Spleen (tissue), 11 donors: Measurements from ENCODE around the gene DAB1. TPM values are rescaled to one million over a fixed set of nuclear protein-coding genes. Genes with fewer than 3 reads are reported as not detected.

Experiments
- DNase-seq: peaks from one replicate; pipeline ENCODE4 v3.0.0-alpha.2; 2020
- H3K27ac ChIP-seq, 8 donors: fragments of 200-600 bp; sonication (generic) in 7 of 8; 1 replicate in 4 of 8; 2 replicates in 4 of 8; pipeline versions ENCODE4 v1.5.0 to v1.8.0; 2016 to 2021; ENCODE audit warnings: inconsistent platforms in 4 of 8, mild to moderate bottlenecking in 4 of 8, moderate library complexity in 1 of 8
- H3K27me3 ChIP-seq, 7 donors: fragments of 200-600 bp; sonication (generic) in 6 of 7; replicated peaks in 1 of 7; 1 replicate in 4 of 7; 2 replicates in 3 of 7; pipeline versions ENCODE4 v1.5.0 to v1.8.0; 2016 to 2021; ENCODE audit warnings: inconsistent platforms in 3 of 7, mild to moderate bottlenecking in 1 of 7
- H3K36me3 ChIP-seq, 6 donors: fragments of 200-600 bp; sonication (generic) in 5 of 6; 1 replicate in 4 of 6; 2 replicates in 2 of 6; pipeline versions ENCODE4 v1.5.0 to v1.8.0; 2016 to 2021; ENCODE audit warnings: inconsistent platforms in 2 of 6
- H3K4me1 ChIP-seq, 6 donors: fragments of 200-600 bp; sonication (generic) in 5 of 6; 1 replicate in 3 of 6; 2 replicates in 3 of 6; pipeline versions ENCODE4 v1.5.0 to v1.8.0; 2016 to 2021; ENCODE audit warnings: inconsistent platforms in 3 of 6
- H3K4me3 ChIP-seq, 8 donors: fragments of 200-600 bp; sonication (generic) in 7 of 8; 1 replicate in 4 of 8; 2 replicates in 4 of 8; pipeline versions ENCODE4 v1.5.0 to v1.8.0; 2016 to 2021; ENCODE audit warnings: inconsistent platforms in 4 of 8, mild to moderate bottlenecking in 4 of 8, moderate library complexity in 2 of 8
- H3K9me3 ChIP-seq, 8 donors: fragments of 200-600 bp; sonication (generic) in 7 of 8; 1 replicate in 4 of 8; 2 replicates in 4 of 8; pipeline versions ENCODE4 v1.5.0 to v1.8.0; 2016 to 2021; ENCODE audit warnings: inconsistent platforms in 4 of 8
- CTCF ChIP-seq, 11 experiments: fragments of 200-600 bp in 7 of 11; fragments of 450-650 bp in 4 of 11; sonication (generic) in 4 of 11; IDR thresholded peaks in 8 of 11; conservative IDR thresholded peaks in 3 of 11; 1 replicate in 7 of 11; 2 replicates in 4 of 11; pipeline versions ENCODE4 v1.4.0 to v1.8.0; 2016 to 2021; ENCODE audit warnings: antibody characterized with exemption in 11 of 11, inconsistent platforms in 4 of 11, mild to moderate bottlenecking in 1 of 11
- POLR2A ChIP-seq, 3 donors: fragments of 450-650 bp; IDR thresholded peaks; one replicate each; pipeline ENCODE4 v1.5.1; 2017; ENCODE audit warnings: antibody characterized with exemption in 3 of 3, mild to moderate bottlenecking in 1 of 3
- POLR2AphosphoS5 ChIP-seq, 3 donors: sonication (generic); formaldehyde crosslinking; IDR thresholded peaks; one replicate each; pipeline ENCODE4 v1.5.1; 2017; ENCODE audit warnings: antibody characterized with exemption in 3 of 3
- WGBS, 5 donors: extraction: QIAGEN DNeasy Blood & Tissue Kit in 3 of 5; methylation state at CpG; one replicate each; pipeline versions ENCODE4 v1.1.5 to v1.1.7; 2013 to 2018; 5-methylcytosine and 5-hydroxymethylcytosine counted together
- intact Hi-C: fragments of 100-400 bp; cut with DNase I; formaldehyde crosslinking; loops from one replicate; pipeline ENCODE4 v1.15.0; 2023; ENCODE audit warnings: low total_unique reads
- polyA plus RNA-seq, 3 donors: library from polyadenylated mRNA; stranded (reverse); fragments of 200-250 nt; gene quantifications; one replicate each; pipeline ENCODE4 v1.2.1, GENCODE V29; 2013
- total RNA-seq, 7 donors: library from RNA; depleted of rRNA in 3 of 7; stranded (reverse); fragments of >200 nt in 3 of 7; fragmentation: NEBNext Ultra II Directional in 4 of 7; extraction: Animal tissue kit (Norgen Biotek cat#: 25700) in 4 of 7; gene quantifications; one replicate each; pipeline versions ENCODE4 v1.1.0 to v1.2.1, GENCODE V29; 2016 to 2021
- donor health status: healthy with polysubstance abuse.
- donor health status: DM: no; HTN: no; CAD: no; lungs with moderate emphysema.
- donor health status: DM: no; HTN: no; CAD: no.
- donor health status: Bipolar disorder and iron deficiency.
- donor health status: healthy.
- donor health status: DM: no; HTN: no; CAD: no.
- donor health status: DM: yes; HTN: yes; CAD: no.

DAB1 gene
- total and polyA plus RNA-seq, 10 donors, result 0.03 to 0.70 (median 0.26) TPM; not detected in 1

GRCh38 chr1:57127976-57128375 is 295.9 kb downstream of the DAB1 start:
- H3K36me3 ChIP-seq, result no peaks in the 10 kb centered on the region
- 92 to 96% (median 94%) methylated on average over 6 of the region's 6 CpGs for WGBS, 5 donors
- no peaks in the 10 kb centered on the region for H3K27me3 ChIP-seq
- TF ChIP-seq CTCF (IDR thresholded peaks at IDR 0.05 in 8 of 11, conservative IDR thresholded peaks at IDR 0.05 in 3 of 11), result no peak
- no peak for TF ChIP-seq POLR2A (IDR thresholded peaks at IDR 0.05)
- TF ChIP-seq POLR2AphosphoS5 (IDR thresholded peaks at IDR 0.05), result no peak
- H3K9me3 ChIP-seq, result no peaks in the 10 kb centered on the region
- DNase-seq, result no peak
- H3K4me3 ChIP-seq, result no peak overlapping the region
- intact Hi-C loops, result no loop called here
- H3K27ac ChIP-seq, result no peak overlapping the region
- no peaks in the 10 kb centered on the region for H3K4me1 ChIP-seq

- DNase-seq, result no peak
- Histone ChIP-seq H3K4me1 (no peaks in the 10 kb centered on the region), H3K9me3 (no peaks in the 10 kb centered on the region), H3K36me3 (no peaks in the 10 kb centered on the region), H3K27ac (no peak overlapping the region), H3K4me3 (no peak overlapping the region), H3K27me3 (no peaks in the 10 kb centered on the region)
- 72 to 84% (median 83%) methylated on average over 5 of the region's 5 CpGs for WGBS, 5 donors
- TF ChIP-seq CTCF (IDR thresholded peaks at IDR 0.05 in 8 of 11, conservative IDR thresholded peaks at IDR 0.05 in 3 of 11) (no peak), POLR2AphosphoS5 (IDR thresholded peaks at IDR 0.05) (no peak), POLR2A (IDR thresholded peaks at IDR 0.05) (no peak)
- intact Hi-C loops, result no loop called here
Observed at GRCh38 chr1:57124768-57125446, 299.0 kb downstream of the DAB1 start.

- no peaks in the 10 kb centered on the region for H3K9me3 ChIP-seq
- TF ChIP-seq POLR2AphosphoS5 (IDR thresholded peaks at IDR 0.05) (no peak), POLR2A (IDR thresholded peaks at IDR 0.05) (no peak), CTCF (IDR thresholded peaks at IDR 0.05 in 8 of 11, conservative IDR thresholded peaks at IDR 0.05 in 3 of 11) (no peak)
- H3K4me3 ChIP-seq, result no peak overlapping the region
- no peaks in the 10 kb centered on the region for H3K36me3 ChIP-seq
- intact Hi-C loops, result no loop called here
- WGBS, 5 donors, result 73 to 85% (median 81%) methylated on average over 2 of the region's 2 CpGs
- H3K27ac ChIP-seq, result no peak overlapping the region
- DNase-seq, result no peak
- no peaks in the 10 kb centered on the region for H3K4me1 ChIP-seq
- no peaks in the 10 kb centered on the region for H3K27me3 ChIP-seq
Observed at GRCh38 chr1:57124170-57124569, 299.7 kb downstream of the DAB1 start.

- no peak for DNase-seq
- Histone ChIP-seq H3K9me3 (no peaks in the 10 kb centered on the region), H3K27me3 (no peaks in the 10 kb centered on the region), H3K4me3 (no peak overlapping the region), H3K36me3 (no peaks in the 10 kb centered on the region), H3K27ac (no peak overlapping the region), H3K4me1 (no peaks in the 10 kb centered on the region)
- TF ChIP-seq POLR2AphosphoS5 (IDR thresholded peaks at IDR 0.05), result no peak
- TF ChIP-seq POLR2A (IDR thresholded peaks at IDR 0.05), result no peak
- TF ChIP-seq CTCF (IDR thresholded peaks at IDR 0.05 in 8 of 11, conservative IDR thresholded peaks at IDR 0.05 in 3 of 11), result no peak
- WGBS, 5 donors, result 83 to 87% (median 85%) methylated on average over 2 of the region's 2 CpGs
- intact Hi-C loops, result no loop called here
Observed at GRCh38 chr1:57122031-57122430, 301.8 kb downstream of the DAB1 start.
